Fibroblast of peridontal ligament (primary cell): ENCODE measurements around the gene HIBADH.
"Not testable (repeated sequence)": the region's sequence is repeated elsewhere in the genome, so short reads cannot be mapped to it uniquely, and the experiment has no call there.

Experiments
- DNase-seq: peaks from one replicate; pipeline ENCODE4 v3.0.0-alpha.2; 2010; ENCODE audit errors: extremely low read depth

Gene HIBADH

DNA sequence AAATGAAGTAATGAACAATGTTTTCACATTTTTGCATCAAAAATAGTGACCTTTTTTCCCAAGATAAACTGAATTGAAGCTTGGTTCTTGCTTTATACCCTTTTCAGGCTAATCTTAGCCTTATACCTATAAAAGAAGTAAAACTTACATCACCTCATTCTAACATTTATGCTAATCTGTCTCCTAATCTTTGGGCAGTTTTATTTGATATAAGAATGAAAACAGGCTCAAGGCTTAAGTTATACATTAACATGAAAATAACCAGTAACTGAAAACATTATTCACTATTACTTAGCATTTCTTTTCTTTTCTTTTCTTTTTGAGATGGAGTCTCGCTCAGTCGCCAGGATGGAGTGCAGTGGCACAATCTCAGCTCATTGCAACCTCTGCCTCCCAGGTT, 113.1 kb downstream of the HIBADH start:
- DNase-seq, result no peak

- no peak for DNase-seq
Measured at GRCh38 chr7:27548304-27548703, 114.4 kb downstream of the HIBADH start.

- peak; percentile 73 for DNase-seq
Measured at GRCh38 chr7:27547401-27547800, 115.3 kb downstream of the HIBADH start.

DNA sequence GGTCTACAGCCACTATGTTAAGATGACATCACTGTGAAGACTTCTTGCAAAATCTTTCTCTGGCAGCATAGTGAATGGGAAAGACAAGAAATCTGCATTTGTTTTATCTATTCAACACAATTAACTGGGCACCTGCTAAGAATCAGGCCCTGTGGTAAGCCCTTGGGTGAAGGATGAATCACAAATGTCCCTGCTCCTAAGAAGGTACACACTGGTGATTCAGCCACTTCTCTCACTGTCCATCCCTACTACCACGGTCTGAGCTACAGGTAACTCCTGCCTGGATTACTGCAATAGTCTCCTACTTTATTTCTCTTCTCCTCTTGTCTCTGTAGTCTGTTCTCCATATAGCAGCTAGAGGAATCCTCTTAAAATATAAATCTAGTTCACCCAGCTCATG, 116.1 kb downstream of the HIBADH start:
- DNase-seq, result no peak

DNA sequence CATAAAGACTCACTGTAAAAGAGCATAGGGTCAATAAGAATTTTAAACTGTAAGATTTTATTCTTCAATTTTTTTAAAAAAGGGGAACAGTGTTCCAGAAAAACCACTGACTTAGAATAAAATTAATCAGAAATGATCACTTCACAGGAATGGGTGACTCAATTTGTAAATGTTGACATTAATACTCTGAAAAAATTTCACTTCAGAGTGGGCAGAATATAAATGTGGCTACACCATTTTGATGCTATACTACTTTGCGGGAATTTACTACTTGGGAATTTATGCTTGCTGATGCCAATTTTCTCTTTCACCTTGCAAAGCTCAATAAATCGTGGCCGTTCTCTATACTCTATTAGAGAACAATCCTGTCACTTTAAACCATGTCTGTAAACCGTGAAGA, 126.9 kb downstream of the HIBADH start:
- no peak for DNase-seq

DNA sequence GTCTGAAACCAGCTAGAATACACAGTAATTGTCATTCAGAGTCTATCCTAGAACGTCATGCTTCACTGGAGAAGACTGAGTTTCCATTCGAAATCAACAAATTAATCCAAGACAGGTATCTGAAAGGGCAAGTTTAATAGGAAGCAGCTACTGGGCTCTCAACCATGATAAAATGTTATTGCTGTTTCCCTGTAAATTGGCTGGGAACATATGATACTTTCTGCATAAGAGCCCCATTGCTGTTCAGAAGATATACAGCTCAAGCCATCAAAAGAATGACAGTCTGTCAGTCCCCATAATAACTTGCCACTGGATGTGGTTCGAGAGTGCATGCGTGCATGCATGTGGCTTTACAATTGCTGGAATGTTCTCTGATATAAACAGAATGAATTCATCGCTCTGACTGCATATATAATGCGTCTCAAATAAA, 129.0 kb downstream of the HIBADH start:
- DNase-seq, result no peak

DNA sequence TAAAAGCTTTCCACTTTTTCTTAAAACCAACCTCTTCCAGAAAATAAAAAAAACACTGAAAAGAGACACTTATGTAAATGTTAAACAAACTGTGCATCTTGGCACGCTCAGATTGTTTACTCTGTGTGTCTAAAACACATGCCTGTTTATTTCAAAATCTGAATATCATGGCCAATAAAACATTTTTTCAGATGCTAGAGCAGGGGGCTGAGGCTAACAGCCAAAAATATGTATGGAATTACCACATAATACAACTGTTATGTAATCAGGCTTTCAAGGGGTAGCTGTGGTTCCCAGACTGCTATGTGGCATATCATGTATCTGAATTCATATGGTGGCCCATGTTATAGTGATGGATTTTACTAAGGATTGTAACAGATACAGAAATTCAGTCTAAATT, 130.4 kb downstream of the HIBADH start:
- DNase-seq, result peak; percentile 30

DNA sequence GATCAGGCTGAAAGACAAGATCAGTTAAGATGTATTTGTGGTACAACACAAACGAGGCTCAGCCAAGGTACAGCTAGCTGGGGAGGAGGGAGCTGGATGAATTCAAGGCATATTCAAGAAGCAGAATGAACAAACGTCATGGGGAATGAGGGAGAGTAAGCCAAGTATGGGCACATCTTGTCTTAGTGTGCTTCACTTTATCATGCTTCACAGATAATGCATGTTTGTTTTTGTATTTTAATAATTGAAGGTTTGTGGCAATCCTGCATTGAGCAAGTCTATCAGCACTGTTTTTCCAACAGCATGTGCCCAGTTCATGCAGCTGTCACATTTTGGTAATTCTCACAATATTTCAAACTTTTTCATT, 135.4 kb downstream of the HIBADH start:
- peak; percentile 25 for DNase-seq

DNA sequence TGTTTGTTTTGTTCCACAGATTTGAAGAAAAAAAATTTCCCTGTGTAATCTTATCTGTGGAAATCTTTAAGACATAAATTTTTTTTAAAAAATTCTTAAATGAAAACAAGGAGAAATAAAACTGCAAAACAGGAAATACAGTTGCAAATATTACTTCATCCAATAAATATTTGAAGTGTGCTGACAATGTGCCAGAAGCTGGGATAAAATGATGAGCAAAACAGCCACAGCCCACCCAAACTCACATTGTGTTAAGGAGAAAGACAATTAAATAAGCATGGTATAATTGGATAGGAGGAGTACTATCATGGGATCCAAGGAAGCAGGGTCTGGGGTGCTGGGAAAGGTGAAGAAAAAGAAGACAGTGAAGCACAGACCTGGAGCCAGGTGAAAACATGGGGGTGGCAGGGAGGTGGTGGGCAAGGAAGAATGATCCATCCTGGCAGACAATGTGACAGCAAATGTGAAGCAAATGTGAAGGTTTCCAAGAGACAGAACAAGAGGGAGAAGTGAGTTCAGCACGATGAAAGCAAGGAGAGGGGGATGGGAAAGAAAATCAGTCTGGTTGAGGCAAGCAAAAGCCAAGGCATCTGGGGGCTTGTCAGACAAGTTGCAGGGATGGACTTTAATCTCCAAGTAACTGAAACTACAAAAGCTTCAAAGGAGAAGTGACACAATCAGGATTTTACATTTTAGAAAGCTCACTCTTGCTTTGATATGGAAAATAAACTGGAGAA, 135.9 kb downstream of the HIBADH start:
- DNase-seq, result no peak

DNA sequence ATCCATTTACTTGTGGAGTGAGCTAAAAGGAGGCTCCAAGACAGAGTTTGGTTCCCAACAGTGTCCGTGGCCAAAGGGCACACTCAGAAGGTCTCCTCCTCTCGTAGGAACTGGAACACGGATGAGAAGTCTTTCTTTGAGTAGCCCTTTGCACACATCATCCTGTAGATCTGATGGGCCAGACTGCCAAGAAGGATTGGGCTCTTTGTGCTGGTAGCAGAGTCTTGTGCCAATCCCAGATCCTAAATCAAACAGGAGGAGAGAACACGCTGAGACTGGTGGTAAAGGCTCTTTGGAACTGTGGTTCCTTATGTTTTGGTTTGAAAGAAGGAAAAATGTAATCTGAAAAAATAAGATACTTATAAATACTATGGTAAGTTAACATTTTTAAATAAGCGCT, 136.6 kb downstream of the HIBADH start:
- DNase-seq, result no peak

DNA sequence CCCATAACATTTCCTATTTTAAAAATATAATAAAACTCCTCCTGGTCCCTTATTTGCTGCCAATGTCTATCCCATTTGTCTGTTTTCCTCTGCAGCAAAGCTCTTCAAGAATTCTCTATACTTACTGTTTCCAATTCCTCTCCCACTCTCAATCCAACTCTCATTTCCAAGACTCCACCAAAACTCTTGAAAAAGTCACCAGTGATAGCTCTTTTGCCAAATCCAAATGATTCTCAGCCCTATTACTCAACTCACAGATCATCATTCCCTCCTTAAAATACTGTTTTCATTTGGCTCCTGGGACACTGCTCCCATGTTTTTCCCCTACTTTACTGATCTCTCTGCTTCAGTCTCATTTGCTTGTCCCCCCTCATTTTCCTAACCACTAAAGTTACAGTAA, 139.4 kb downstream of the HIBADH start:
- DNase-seq, result no peak

GRCh38 chr7:27522566-27522965, 140.1 kb downstream of the HIBADH start:
- no peak for DNase-seq

DNA sequence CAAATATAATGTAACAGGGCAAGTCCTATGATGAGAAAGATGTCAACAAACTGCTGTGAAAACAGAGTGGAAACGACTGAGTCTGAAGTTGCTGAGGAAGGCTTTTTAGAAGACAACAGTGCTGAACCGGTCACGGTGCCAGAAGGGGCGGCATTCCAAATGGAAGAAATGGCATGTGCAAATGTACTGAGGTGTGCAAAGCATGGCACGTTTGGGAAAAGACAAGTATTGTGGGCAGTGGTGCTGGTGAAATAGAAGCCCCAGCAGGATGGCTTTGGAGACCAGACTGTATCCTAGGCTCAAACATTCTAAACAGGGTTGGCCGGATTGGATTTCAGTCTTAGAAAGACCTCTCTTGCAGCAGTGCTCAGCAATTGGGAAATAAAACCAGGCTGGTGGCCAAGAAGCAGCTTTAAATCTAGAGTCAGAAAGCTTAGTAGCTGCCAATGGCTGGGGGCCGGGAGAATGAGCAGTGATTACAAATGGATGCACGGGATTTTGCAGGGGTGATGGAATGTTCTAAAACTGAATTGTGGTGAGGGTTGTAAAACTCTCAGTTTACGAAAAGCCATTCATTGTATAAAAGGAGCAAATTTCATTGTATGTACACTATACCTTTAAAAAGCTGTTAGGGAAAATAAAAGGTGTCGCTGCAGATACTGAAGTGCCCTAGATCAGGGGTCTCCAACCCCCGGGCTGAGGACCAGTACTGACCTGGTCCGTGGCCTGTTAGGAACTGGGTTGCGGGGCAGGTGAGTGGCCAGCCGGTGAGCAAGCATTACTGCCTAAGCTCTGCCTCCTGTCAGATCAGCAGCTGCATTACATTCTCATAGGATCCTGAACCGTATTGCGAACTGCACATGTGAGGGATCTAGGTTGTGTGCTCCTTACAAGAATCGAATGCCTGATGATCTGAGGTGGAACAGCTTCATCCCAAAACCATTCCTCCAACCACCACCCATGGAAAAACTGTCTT, 141.6 kb downstream of the HIBADH start:
- peak; percentile 91 for DNase-seq

DNA sequence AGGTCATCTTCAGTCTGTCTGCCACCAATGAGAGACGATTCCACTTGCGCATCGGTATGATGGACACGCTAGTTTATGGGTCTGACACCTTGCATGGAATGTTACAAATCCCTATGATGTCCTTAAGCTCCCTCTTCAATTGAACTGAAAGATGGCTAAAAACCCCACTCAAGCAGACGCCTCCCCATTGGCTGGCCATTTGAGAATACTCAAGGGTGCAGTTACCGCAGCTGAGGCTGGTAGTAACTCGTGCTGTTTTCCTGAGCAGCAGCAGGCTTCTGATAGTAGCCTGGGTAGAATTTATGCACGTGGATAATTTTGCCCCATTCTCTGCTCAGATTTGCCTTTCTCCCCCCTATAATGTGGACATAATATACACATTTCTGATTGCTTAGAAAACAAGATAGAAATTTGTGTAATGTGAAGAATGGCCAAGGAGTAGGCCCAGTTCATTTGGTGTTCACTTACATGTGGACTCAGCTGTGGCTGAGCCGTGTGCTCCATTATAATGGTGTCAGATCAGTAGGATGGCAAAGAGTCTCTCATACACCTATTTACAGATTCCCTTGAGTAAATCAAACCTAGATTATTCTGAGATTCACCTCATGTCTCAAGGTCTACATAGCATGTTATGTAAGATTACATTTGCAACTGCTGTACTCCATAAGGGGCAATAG, 142.8 kb downstream of the HIBADH start:
- no peak for DNase-seq

DNA sequence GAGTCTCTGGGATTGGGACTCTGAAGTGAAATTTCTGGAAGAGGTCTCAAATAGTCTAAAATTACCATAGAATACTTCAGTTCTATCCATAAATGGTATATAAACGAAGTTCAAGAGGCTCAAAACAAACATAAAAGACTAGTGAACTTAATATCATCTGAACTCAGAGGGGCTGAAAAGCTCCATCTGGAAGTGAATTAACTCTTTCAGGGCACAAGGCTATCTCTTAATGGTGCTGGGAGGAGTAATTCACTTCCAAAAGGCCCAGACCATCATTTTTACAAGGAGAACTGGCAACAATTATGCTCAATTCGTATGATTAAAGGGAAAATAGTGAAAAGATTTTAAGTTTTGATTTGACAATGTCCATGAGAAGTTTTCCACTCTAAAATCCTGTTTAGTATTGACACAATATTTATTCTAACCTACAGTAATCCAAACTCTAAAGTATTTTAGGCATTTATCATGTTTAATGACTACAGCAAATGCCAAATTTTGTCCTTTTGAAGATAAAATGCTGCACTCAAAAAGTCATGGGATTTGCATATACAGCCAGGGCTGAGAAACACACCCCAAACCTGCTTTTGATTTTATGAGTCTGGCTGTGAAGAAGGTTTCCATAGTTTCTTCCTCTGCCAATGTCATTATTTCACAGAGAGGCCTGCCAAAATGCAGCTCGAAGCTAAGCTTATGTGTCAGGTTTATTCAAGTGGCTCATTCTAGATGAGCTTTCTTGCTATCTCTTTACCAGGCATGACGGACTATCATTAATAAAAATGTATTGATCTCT, 143.9 kb downstream of the HIBADH start:
- no peak for DNase-seq

GRCh38 chr7:27516421-27516820, 146.3 kb downstream of the HIBADH start:
- DNase-seq, result no peak

GRCh38 chr7:27515933-27516332, 146.8 kb downstream of the HIBADH start:
- no peak for DNase-seq

DNA sequence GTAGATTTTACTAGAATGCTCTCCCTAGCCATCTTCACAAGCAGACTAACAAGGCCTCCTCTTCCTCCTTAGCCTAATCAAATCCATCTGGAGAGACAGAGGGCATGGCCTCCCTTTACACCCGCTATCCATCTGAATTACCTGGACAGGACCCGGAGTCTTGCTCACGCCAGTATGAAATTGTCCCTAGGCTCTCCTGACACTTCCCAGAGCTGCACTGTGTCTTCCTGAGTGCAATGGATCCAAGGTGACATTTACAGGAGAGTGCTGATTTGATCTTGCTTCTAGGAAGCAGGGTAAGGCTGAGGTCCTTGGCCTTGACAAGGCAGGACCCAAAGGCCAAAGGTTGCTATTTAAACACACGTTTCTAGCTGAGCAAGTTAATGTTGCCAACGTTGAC, 147.8 kb downstream of the HIBADH start:
- DNase-seq, result no peak

- no peak for DNase-seq
Measured at GRCh38 chr7:27513885-27514284, 148.8 kb downstream of the HIBADH start.

GRCh38 chr7:27511370-27511769, 151.3 kb downstream of the HIBADH start:
- DNase-seq, result not testable (repeated sequence)

- no peak for DNase-seq
Measured at GRCh38 chr7:27510541-27510940, 152.1 kb downstream of the HIBADH start.

DNA sequence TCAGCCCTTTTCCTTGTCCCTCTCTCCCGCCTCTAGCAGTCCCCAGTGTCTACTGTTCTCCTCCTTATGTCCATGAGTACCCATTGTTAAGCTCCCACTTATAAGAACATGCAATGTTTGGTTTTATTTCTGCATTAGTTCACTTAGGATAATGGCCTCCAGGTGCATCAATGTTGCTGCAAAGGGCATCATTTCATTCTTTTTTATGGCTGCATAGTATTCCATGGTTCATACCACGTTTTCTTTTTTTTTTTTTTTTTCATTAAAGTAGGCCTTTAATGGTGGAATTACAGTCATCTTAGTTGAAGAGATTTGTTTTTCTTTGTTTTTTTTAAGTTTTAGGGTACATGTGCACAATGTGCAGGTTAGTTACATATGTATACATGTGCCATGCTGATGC, 160.8 kb downstream of the HIBADH start:
- DNase-seq, result not testable (repeated sequence)
